SK-N-MC (cell line): ENCODE results near the gene TEX11.
A peak's percentile ranks its signal among the peaks of the same experiment; 100 is the strongest.
"Not testable (repeated sequence)": the region's sequence is repeated elsewhere in the genome, so short reads cannot be mapped to it uniquely, and the experiment has no call there.

Source experiments
- DNase-seq: peaks from one replicate; pipeline ENCODE4 v3.0.0-alpha.2; 2011; ENCODE audit warnings: low read depth, low spot score
- H3K27ac ChIP-seq: fragments of 200-600 bp; sonication (generic); 2 replicates; pipeline ENCODE4 v1.5.1; 2016; ENCODE audit warnings: mixed run types
- H3K36me3 ChIP-seq: fragments of 200-600 bp; sonication (generic); 2 replicates; pipeline ENCODE4 v1.6.1; 2017; ENCODE audit warnings: antibody characterized with exemption, low read length, mixed read lengths; ENCODE audit not compliant: insufficient read depth
- H3K4me3 ChIP-seq: fragments of 200-600 bp; sonication (generic); 2 replicates; pipeline ENCODE4 v1.5.1; 2016
- H3K9ac ChIP-seq: fragments of 200-600 bp; sonication (generic); 2 replicates; pipeline ENCODE4 v1.8.0; 2017; ENCODE audit warnings: mixed run types, mixed read lengths; ENCODE audit not compliant: insufficient read length
- H3K9me3 ChIP-seq: fragments of 200-600 bp; sonication (generic); 2 replicates; pipeline ENCODE4 v1.6.1; 2017; ENCODE audit warnings: low read depth, mild to moderate bottlenecking, antibody characterized with exemption, low read length, moderate library complexity, mixed read lengths
- EZH2 ChIP-seq: fragments of 200-600 bp; sonication (generic); IDR thresholded peaks from one replicate; pipeline ENCODE4 v1.6.1; 2017; ENCODE audit warnings: antibody characterized with exemption
- FOXP2 ChIP-seq: optimal IDR thresholded peaks from 2 replicates; pipeline ENCODE3; 2011; ENCODE audit warnings: mild to moderate bottlenecking, moderate library complexity; ENCODE audit not compliant: insufficient read depth; ENCODE audit errors: extremely low read length, control extremely low read depth
- POLR2AphosphoS5 ChIP-seq: IDR thresholded peaks from 2 replicates; pipeline ENCODE4 v1.6.1; 2012; ENCODE audit warnings: mild to moderate bottlenecking, low read depth, low read length, borderline replicate concordance

Gene TEX11

GRCh38 chrX:70636218-70636617 lies 272.3 kb downstream of the TEX11 start:
- Histone ChIP-seq H3K27ac (no peak overlapping the region), H3K4me3 (no peak overlapping the region), H3K9ac (no peak overlapping the region), H3K9me3 (no peaks in the 10 kb centered on the region), H3K36me3 (no peaks in the 10 kb centered on the region)
- TF ChIP-seq POLR2AphosphoS5: no peak
- no peak for TF ChIP-seq EZH2
- TF ChIP-seq FOXP2: no peak
- no peak for DNase-seq

- Histone ChIP-seq H3K27ac (no peak overlapping the region), H3K4me3 (no peak overlapping the region), H3K9ac (no peak overlapping the region), H3K36me3 (no peaks in the 10 kb centered on the region), H3K9me3 (no peaks in the 10 kb centered on the region)
- no peak for DNase-seq
- TF ChIP-seq EZH2: no peak
- TF ChIP-seq FOXP2: no peak
- no peak for TF ChIP-seq POLR2AphosphoS5
These were observed 272.8 kb downstream of the TEX11 start for GRCh38 chrX:70635669-70636068.

GRCh38 chrX:70635227-70635626 lies 273.3 kb downstream of the TEX11 start:
- no peak overlapping the region for H3K4me3 ChIP-seq
- DNase-seq: no peak
- H3K36me3 ChIP-seq: no peaks in the 10 kb centered on the region
- H3K27ac ChIP-seq: no peak overlapping the region
- no peaks in the 10 kb centered on the region for H3K9me3 ChIP-seq
- H3K9ac ChIP-seq: no peak overlapping the region
- TF ChIP-seq EZH2 (no peak), FOXP2 (no peak)

GRCh38 chrX:70621743-70622142 lies 286.8 kb downstream of the TEX11 start:
- no peaks in the 10 kb centered on the region for H3K9me3 ChIP-seq
- no peak overlapping the region for H3K9ac ChIP-seq
- no peaks in the 10 kb centered on the region for H3K36me3 ChIP-seq
- H3K4me3 ChIP-seq: no peak overlapping the region
- no peak overlapping the region for H3K27ac ChIP-seq
- DNase-seq: no peak
- TF ChIP-seq EZH2 (no peak), FOXP2 (no peak), POLR2AphosphoS5 (no peak)

GRCh38 chrX:70618467-70618866 lies 290.0 kb downstream of the TEX11 start:
- Histone ChIP-seq H3K27ac (no peak overlapping the region), H3K4me3 (no peak overlapping the region), H3K36me3 (no peaks in the 10 kb centered on the region), H3K9me3 (no peaks in the 10 kb centered on the region), H3K9ac (no peak overlapping the region)
- TF ChIP-seq POLR2AphosphoS5 (no peak), FOXP2 (no peak), EZH2 (no peak)
- no peak for DNase-seq

- H3K4me3 ChIP-seq: no peak overlapping the region
- no peaks in the 10 kb centered on the region for H3K9me3 ChIP-seq
- H3K36me3 ChIP-seq: no peaks in the 10 kb centered on the region
- TF ChIP-seq FOXP2 (no peak), POLR2AphosphoS5 (no peak), EZH2 (no peak)
- H3K9ac ChIP-seq: no peak overlapping the region
- H3K27ac ChIP-seq: no peak overlapping the region
- no peak for DNase-seq
These were observed 295.2 kb downstream of the TEX11 start for GRCh38 chrX:70613295-70613694.

- H3K4me3 ChIP-seq: no peak overlapping the region
- DNase-seq: no peak
- H3K27ac ChIP-seq: no peak overlapping the region
These were observed 303.2 kb downstream of the TEX11 start for GRCh38 chrX:70605352-70605751.

GRCh38 chrX:70592091-70592490 lies 316.4 kb downstream of the TEX11 start:
- Histone ChIP-seq H3K4me3 (no peak overlapping the region), H3K36me3 (no peaks in the 10 kb centered on the region), H3K9ac (no peak overlapping the region), H3K9me3 (no peaks in the 10 kb centered on the region), H3K27ac (no peak overlapping the region)
- DNase-seq: peak; percentile 14
- TF ChIP-seq POLR2AphosphoS5 (no peak), EZH2 (no peak), FOXP2 (no peak)

More at GRCh38 chrX:70605352-70605751, 303.2 kb downstream of the TEX11 start:
- H3K9ac ChIP-seq: no peak overlapping the region
- TF ChIP-seq EZH2 (no peak), FOXP2 (no peak)
- H3K9me3 ChIP-seq: no peaks in the 10 kb centered on the region
- no peaks in the 10 kb centered on the region for H3K36me3 ChIP-seq

- H3K4me3 ChIP-seq, DNase-seq: not testable (repeated sequence)
These were observed 321.4 kb downstream of the TEX11 start for GRCh38 chrX:70587158-70587557.

GRCh38 chrX:70577442-70577841 lies 331.1 kb downstream of the TEX11 start:
- Histone ChIP-seq H3K9ac (no peak overlapping the region), H3K36me3 (no peaks in the 10 kb centered on the region), H3K4me3 (no peak overlapping the region), H3K27ac (no peak overlapping the region), H3K9me3 (no peaks in the 10 kb centered on the region)
- DNase-seq: no peak
- TF ChIP-seq EZH2 (no peak), POLR2AphosphoS5 (no peak), FOXP2 (no peak)

More at GRCh38 chrX:70587158-70587557, 321.4 kb downstream of the TEX11 start:
- H3K27ac ChIP-seq, H3K9ac ChIP-seq, H3K36me3 ChIP-seq, H3K9me3 ChIP-seq: not testable (repeated sequence)

GRCh38 chrX:70569922-70570576 lies 338.5 kb downstream of the TEX11 start:
- not testable (repeated sequence) for H3K9me3 ChIP-seq, H3K9ac ChIP-seq, DNase-seq, H3K4me3 ChIP-seq, H3K27ac ChIP-seq, H3K36me3 ChIP-seq
